Measurements from ENCODE around the gene PEA15.

PEA15 gene

DNA sequence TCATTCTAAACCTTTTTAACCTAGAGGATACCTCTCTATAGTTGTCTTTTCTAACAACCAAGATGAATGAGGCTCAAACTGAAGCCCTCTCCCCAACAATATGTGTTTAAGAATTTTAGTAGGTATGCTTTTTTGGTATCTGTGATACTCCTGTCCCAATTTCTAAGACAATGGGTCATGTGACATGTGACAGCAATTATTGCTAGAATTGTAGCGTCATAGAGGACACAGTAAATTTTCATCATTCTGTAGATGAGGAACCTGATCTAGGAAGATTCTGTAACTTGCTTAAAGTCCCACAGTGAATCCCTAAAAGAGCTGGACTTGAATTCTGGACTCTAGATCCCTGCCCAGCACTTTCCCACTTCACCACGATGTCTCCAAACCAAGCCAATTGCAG, 26.5 kb upstream of the PEA15 start:
- no peak for DNase-seq (ENCODE audit: low read depth in 1 of 2, low spot score in 1 of 2)

DNA sequence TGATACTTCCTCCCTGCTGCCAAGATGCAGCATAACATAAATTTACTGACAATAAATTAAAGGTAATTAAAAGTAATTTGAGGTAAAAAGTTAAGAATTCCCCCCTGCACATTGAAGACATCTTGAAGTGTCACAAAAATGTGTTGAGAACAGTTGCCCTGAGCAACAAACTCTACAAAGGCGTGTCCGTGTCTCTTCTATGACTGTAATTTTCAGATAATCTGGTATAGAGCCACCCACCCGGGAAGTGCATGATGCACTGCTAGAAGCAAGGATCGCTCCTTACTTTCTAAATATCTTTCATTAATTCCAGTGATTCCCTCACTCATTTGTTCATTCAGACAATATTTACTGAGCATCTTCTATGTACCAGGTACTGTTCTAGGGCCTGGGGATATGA, 25.8 kb upstream of the PEA15 start:
- no peak for DNase-seq (ENCODE audit: low read depth in 1 of 2, low spot score in 1 of 2)

DNA sequence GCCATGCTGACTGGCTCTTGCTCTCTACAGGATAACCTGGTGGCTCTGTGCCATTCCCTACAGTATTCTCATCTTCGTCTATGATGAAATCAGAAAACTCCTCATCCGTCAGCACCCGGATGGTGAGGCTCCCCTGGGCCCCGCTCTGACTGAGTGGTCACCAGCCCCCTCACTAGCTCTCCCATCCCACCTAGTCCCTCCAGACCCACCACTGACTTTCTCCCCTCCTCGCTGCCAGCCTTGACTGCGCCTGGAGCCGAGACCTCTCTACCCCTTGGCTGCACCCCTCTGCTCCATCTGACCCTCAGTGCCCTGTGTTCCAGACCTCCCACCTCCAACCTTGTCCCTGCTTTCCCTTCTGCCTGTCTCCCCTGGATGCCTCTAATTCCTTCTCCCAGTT, 18.9 kb upstream of the PEA15 start:
- no peak for DNase-seq (ENCODE audit: low read depth in 1 of 2, low spot score in 1 of 2)

DNA sequence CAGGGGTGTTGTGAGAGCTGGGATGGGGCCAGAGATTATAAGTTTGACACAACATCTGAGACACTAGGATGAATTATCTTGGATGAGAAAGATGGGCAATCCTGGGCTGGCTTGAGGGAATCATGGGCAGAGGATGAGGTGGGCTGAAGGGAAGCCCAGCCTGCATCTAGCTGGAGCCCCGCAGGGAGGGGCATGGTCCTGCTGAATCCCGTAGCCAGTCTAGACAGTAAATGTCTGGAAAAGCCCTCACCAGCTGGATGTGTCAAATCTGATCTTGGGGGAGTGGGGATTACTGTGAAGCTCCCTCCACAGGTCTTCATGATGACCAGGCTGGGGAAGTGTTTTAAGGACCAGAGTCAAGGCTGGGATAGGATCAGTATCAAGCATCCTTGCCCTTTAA, 18.5 kb upstream of the PEA15 start:
- DNase-seq (ENCODE audit: low read depth in 1 of 2, low spot score in 1 of 2) = no peak

DNA sequence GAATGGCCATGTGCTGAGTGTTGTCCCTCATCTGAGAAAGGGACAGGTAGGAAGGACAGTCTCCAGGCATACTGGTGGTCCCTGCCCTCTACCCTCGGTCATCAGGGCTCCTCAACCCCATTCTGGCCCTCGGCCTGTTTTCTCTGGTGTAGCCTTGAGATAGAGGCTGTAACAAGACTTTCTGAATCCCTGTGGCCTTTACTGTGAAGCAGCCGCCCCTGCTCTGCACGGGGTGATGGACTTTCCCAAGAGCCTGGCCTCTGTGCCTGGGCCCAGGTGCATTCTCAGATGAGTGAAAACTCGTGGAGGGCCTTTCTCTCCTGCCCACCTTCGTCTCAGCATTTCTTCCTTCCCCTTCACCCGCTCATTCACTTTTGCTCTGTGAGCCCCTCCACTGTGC, 17.8 kb upstream of the PEA15 start:
- DNase-seq (ENCODE audit: low read depth in 1 of 2, low spot score in 1 of 2) = no peak

DNA sequence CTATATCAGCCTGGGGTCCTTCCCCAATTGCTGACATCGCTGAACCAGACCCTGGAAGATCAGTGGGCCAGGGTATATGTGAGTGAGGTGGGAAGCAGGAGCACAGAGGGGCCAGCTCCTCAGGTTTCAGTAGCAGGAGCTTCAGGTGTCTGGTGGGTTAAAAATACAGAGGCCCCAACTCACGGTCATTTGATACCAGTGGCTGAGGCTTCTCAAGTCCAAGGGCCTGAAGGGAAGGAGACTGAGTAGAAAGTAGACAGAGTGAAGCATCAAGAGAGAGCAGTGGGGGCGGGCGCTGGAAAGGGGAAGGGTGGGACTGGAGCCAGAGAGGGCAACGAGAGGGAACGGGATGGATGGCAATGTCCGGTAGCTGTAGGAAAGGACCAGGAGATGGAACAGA, 16.8 kb upstream of the PEA15 start:
- no peak for DNase-seq (ENCODE audit: low read depth in 1 of 2, low spot score in 1 of 2)

DNA sequence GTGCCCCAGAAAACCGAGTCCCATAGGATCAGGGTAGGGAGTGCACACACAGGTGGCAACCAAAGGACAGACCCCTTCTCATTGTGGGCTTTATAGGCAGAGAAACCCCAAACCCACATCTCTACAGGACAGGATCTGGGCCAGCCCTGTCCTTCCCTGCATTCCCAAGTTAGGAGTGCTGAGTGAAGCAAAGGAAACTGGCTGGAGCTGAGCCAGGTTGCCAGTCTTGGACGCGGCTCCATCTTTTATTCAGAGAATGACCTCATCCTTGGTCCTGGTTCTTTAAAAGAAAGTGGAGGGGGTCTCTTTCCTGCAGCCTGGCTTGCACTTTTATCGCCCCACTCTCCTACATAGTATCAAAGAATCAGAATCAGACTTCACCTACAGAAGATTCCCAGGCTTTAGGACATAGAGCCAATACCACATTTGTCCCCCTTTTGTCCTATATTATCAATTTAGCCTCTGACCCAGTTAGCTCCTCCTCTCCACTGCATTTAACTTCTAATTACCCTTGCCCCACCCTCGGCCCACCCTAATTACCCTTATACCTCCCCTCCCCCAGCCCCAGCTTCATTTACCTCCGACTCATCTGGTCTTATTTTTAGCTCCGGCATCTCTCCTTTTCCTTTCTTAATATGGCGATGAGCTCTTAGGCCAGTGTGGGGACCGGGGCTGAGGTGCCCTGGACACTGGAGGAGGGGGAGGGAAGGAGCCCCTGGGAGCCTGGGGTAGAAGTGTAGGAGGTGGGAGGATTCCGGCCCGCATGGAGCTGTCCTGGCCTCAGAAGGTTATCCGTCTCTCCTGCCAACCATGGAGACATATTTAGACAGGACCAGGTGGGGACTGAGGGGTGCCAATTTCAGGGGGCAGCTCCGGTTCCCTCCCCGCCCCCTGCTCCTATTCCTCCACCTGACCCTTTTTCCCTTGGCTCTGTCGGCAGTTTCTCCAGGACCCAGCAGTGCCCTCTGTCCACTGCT, 15.2 kb upstream of the PEA15 start, which contains the start of gene CASQ1:
CASQ1 (plus strand) TSS at position 927 of the 977 bp plus-strand sequence. CDS start 177 bp downstream, outside the sequence.
- DNase-seq (ENCODE audit: low read depth in 1 of 2, low spot score in 1 of 2) = no peak

DNA sequence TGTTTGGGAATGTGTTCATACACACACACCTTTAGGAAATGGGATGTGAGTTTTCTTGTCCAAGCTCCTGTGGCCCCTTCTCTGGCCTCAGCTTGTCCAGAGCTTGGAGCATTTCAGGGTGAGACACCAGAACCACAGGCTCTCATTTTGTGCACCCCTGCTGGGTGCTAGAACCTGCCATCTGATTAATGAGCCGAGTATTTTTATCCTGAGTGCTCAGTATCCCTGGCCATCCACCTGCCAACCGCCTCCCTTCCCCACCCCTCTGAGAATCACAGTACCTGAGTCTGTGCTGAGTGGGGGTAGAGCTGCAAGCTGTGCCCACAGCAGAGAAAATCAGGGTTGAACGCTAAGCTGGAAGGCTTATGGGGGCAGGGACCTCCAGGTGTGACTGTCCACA, 13.4 kb upstream of the PEA15 start:
- DNase-seq (ENCODE audit: low read depth in 1 of 2, low spot score in 1 of 2) = no peak

DNA sequence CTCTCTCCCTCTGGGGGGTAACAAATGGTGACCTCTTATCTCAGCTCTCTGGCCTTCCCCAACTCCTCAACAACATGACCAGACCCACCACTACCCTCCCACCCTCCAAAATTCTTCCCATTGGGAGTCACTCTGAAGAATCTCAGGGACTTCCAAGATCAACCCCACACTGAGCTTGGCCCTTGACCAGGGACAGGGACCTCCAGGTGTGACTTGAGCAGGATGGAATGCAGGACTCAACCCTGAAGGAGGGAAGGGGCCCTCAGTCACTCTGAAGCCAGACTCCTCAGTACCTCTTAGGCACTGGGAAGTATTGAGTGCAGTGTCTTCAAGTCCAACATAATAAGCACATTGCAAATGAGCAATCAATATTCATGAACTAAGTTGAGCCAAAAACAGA, 12.9 kb upstream of the PEA15 start:
- no peak for DNase-seq (ENCODE audit: low read depth in 1 of 2, low spot score in 1 of 2)

DNA sequence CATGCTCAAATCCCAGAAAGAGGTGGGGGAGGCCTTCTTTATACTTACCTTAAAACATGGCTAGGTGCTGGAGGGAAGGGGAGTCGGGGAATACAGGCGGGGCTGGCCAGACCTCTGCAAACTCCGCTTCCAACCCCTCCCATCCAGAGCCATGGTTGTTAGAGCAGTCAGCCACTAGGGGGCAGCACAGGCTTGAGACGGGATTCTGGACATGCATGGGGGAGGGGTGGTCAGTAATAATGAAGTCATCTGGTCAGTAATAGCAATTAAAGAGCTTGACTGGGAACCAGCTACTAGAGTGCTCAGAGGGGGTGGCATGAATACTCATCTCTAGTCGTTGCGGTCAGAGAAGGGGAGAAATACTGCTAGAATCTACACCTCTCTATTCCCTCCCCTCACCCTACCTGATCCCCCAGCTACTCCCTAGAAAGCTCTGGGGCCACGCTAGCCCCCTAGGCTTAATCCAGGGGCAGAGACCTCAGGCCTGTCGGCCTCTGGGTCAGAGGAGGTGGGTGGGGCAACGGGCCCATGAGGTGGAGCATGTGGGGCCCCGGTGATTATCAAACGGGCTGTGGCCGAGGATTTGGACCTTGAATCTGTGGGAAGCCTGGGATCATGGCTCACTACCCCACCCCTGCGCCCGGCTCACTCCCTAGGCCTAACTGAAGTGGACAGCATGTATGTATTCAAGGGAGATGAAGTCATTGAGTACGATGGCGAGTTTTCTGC, 11.9 kb upstream of the PEA15 start:
- peak; percentile 71 to 76 for DNase-seq (ENCODE audit: low read depth in 1 of 2, low spot score in 1 of 2)

DNA sequence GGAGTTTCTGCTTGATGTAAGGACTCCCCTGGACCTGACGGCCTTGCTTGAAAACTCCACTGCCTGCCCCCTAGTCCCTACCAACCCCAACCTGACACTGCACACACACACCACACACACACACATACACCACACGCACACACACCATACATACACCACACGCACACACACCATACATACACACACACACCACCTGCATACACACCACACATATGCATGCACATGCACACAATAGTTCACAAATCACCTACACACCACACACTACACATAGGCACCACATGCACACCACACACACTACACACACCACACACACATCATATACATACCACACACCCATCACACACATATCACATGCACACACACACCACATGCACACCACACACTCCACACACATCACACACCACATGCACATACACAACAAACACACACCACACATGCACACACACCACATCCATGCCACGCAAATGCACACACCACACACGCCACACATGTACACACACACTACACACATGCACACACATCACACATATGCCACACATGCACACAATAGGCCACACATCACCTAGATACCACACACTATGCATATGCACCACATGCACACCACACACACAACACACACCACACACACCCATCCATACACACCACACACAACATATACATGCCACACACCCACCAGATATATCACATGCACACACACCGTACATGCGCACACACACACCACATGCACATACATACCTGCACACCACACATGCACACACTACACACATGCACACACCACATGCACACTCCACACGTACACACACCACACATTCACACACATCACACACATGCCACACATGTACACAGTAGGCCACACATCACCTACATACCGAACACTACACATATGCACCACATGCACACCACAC, 11.1 kb upstream of the PEA15 start:
- DNase-seq (ENCODE audit: low read depth in 1 of 2, low spot score in 1 of 2) = no peak

DNA sequence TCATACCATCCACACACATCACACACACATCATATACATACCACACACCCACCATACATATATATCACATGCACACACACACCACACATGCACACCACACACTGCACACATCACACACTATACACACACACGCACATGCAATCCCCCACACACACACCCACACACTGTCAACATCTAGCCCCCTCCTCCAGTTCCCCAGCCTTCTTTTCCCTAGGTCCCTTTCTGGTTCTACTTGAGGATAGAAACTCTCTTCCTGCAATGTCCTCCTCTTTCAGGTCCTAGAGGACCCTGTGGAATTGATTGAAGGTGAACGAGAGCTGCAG, 10.5 kb upstream of the PEA15 start:
- DNase-seq (ENCODE audit: low read depth in 1 of 2, low spot score in 1 of 2) = no peak

DNA sequence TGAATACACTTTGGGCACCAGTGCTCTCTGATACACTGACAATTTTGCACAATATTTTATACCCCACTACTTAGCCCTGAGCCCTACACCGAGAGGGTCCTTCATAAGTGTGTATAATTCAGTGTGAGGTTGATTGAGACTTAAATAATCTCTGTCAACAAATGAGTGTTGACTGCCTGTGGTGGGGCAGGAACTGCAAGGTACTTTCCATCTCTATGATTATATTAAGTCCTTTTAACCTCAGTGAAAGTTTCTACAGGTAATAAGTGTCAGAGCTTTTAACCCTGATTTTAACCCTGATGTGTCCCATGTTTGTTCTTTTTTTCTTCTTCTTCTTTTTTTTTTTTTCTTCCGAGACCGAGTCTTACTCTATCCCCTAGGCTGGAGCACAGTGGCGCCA, 9.0 kb upstream of the PEA15 start:
- no peak for DNase-seq (ENCODE audit: low read depth in 1 of 2, low spot score in 1 of 2)

DNA sequence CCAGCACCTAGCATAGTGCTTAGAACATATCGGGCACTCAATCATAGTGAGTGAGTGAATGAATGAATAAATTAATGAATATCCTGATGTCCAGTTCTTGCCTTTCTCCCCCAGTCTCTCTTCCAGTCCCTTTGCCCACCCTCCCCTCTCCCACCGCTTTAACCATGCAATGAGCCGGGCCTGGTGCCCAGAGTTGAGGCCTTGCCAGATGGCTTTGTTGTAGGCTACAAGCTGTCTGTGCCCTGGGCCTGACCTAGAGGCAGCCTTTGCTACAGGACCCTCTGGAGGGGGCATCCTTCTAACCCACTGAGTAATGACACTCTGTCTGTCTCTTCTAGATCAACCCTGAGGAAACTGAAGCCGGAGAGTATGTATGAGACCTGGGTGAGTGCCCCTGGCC, 8.0 kb upstream of the PEA15 start:
- DNase-seq (ENCODE audit: low read depth in 1 of 2, low spot score in 1 of 2) = no peak

DNA sequence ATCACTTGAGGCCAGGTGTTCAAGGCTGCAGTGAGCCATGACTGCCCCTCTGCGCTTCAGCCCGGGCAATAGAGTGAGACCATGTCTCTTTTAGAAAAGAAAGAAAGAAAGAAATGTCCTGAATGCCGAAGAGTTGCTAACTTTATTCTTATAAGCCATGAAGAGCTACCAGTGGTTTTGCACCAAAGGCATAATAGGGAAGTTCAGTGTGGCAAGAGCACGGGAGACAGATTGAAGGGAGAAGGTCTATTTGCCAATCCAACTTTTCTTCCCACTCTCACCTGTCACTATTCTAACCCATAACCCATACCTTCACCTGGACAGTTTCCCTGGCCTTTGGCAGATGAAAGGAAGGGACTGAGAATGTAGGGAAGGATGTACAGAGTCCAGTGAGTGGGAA, 4.4 kb upstream of the PEA15 start:
- no peak for DNase-seq (ENCODE audit: low read depth in 1 of 2, low spot score in 1 of 2)

DNA sequence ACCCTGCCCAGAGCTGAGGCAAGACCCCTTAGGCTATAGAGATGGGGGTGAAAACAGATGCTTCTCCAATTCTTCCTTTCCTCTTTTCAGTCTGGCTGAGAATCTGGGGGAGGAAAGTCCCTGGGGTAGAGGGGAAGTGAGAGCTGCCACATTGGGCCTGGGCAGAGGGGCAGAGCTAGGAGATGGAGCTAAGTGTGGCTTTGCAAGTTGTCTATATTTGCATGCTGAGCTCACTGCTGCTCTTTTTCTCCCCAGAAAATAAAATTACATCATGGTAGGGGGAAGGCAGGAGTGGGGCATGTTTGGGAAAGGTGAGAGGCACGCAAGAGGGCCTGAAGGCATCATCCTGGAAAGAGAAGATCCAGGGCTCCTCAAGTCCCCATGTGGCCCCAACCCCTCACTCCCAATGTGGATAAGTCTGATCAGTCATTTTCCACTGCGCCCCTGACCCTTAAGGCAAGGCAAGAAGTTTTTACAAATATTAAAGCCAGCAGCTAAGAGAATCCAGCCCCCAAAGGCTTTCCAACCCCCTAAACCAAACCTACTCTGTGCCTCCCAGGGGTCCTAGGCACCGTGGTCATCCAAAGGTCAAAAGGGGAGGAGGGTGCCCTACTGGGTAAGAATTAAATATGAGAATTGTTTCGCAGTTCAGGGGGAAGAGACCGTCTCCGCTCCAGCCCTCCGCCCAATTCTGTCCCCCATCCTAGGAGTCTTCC, 500 bp upstream of the PEA15 start:
- DNase-seq (ENCODE audit: low read depth in 1 of 2, low spot score in 1 of 2) = no peak

DNA sequence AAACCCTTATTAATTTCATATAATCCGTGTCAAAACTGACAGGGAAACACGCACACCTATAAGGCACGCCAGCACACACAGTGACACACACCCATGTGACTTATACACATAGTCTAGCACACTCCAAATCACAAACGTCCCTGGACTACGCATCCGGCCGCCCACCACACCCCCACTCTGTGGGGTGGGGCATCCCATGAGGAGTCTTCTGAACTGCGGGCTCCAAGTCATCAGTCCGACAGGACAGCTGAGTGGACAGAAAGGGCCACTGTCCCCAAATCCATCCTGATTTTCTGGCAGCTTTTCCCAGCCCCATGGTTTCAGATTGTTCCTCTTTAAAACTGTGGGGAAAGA, 829 bp downstream of the PEA15 start:
- peak in 1 of 2 donors; percentile 19 for DNase-seq (ENCODE audit: low read depth in 1 of 2, low spot score in 1 of 2)

DNA sequence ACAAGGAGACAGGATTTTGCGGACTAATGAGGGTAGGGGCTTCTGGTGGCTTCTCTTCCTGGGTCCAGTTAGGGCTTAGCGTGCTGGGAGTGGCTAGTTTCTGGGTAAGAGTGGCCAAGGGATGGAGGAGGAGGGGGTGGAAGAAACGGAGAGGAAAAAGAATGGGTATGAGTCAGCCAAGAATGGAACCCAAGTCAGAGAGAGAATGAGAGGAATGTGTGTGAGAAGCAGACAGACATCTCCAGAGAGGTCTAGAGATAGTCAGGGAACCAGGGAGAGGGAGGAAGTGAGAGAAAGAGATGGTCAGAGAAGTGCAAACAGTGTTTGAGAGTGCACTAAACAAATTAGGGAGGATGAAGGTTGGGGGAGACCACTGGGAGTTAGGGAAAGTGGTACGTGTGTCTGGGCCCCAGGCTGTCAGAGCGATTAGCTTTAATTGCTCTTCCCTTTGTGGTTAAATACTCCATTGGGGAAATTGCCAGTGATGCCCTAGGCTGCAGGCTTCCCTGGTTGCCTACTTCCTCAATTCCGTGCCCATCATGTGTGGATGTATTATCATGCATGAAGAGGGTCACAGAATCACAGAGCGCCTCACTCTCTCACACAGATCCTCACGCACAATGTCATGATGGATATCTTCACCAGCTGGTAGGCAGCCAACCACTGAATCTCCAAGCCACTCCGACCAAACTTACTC, 1.4 kb downstream of the PEA15 start:
- no peak for DNase-seq (ENCODE audit: low read depth in 1 of 2, low spot score in 1 of 2)

DNA sequence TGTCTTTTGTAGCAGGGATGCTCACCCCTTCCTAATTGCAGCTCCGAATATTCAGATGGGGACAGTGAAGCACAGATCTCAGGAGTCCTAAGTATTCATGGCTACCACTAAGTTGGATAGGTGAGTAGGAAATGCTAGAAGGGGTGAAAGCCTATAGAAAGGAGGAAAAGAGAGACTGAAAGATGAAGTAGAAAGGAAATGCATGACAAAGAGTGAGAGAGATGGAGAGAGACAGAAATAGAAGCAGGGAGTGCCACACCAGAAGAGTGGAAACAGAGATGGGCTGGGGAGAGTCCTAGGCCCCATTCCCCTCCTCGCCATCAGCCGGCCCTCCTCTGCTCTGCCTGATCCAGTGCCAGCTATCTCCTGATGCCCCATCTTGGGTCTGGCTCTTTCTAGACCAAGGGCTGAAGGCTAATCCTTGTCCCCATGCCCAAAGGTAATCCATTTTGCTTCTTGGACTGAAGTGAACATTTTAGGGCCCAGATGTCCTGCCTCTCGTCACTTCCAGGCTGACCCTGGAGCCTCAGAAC, 2.0 kb downstream of the PEA15 start:
- DNase-seq (ENCODE audit: low read depth in 1 of 2, low spot score in 1 of 2) = no peak

Data from activated T-helper 1 cell treated with anti-CD3 and anti-CD28 coated beads, Interleukin-2, amount 50 U/mL, for 16 hours (primary cell).